ENCODE data around the gene ENDOG. TPM values are rescaled to one million over a fixed set of nuclear protein-coding genes. Genes with fewer than 3 reads are reported as not detected.

ENDOG gene
- total RNA-seq, 3 donors from 2014 or later = 25.6 to 39.7 (median 25.8) TPM

- peaks cover 3 to 8% of the 10 kb centered on the region in 2 donors for H3K4me1 ChIP-seq
- no peak for DNase-seq (ENCODE audit: low spot score in 2 of 2)
- H3K27ac ChIP-seq = peak overlapping the region; percentile 62 to 83
- intact Hi-C loops (cut with DNase I; ENCODE audit: low total_unique reads) = no loop called here
- H3K9me3 ChIP-seq = no peaks in the 10 kb centered on the region
- TF ChIP-seq, protein P1, sequence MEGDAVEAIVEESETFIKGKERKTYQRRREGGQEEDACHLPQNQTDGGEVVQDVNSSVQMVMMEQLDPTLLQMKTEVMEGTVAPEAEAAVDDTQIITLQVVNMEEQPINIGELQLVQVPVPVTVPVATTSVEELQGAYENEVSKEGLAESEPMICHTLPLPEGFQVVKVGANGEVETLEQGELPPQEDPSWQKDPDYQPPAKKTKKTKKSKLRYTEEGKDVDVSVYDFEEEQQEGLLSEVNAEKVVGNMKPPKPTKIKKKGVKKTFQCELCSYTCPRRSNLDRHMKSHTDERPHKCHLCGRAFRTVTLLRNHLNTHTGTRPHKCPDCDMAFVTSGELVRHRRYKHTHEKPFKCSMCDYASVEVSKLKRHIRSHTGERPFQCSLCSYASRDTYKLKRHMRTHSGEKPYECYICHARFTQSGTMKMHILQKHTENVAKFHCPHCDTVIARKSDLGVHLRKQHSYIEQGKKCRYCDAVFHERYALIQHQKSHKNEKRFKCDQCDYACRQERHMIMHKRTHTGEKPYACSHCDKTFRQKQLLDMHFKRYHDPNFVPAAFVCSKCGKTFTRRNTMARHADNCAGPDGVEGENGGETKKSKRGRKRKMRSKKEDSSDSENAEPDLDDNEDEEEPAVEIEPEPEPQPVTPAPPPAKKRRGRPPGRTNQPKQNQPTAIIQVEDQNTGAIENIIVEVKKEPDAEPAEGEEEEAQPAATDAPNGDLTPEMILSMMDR (IDR thresholded peaks at IDR 0.05) = no peak
- TF ChIP-seq POLR2A (IDR thresholded peaks at IDR 0.05) = no peak
- TF ChIP-seq POLR2AphosphoS5 (IDR thresholded peaks at IDR 0.05) = no peak
- no peaks in the 10 kb centered on the region for H3K36me3 ChIP-seq
- H3K27me3 ChIP-seq = no peaks in the 10 kb centered on the region
- H3K4me3 ChIP-seq = peak overlapping the region; percentile 69 to 88 (median 73)
Measured at GRCh38 chr9:128828719-128829452, 10.6 kb downstream of the ENDOG start.

GRCh38 chr9:128829477-128830251 lies 11.4 kb downstream of the ENDOG start, which contains the start of gene SPOUT1:
TSS of gene SPOUT1 (minus strand) at chr9:128829794. CDS start at chr9:128829780, 14 bp downstream.
- DNase-seq (ENCODE audit: low spot score in 2 of 2) = peak; percentile 91 to 93
- TF ChIP-seq POLR2A (IDR thresholded peaks at IDR 0.05) (no peak), POLR2AphosphoS5 (IDR thresholded peaks at IDR 0.05) (peak; percentile 46 to 84 (median 72))
- intact Hi-C loops (cut with DNase I; ENCODE audit: low total_unique reads) = no loop called here
- Histone ChIP-seq H3K9me3 (no peaks in the 10 kb centered on the region), H3K27me3 (no peaks in the 10 kb centered on the region), H3K27ac (peak within 1 kb of the TSS; percentile 62 to 83), H3K36me3 (no peaks in the 10 kb centered on the region), H3K4me3 (peak within 1 kb of the TSS; percentile 69 to 88 (median 73)), H3K4me1 (peaks cover 3 to 8% of the 10 kb centered on the region in 2 donors)

DNA sequence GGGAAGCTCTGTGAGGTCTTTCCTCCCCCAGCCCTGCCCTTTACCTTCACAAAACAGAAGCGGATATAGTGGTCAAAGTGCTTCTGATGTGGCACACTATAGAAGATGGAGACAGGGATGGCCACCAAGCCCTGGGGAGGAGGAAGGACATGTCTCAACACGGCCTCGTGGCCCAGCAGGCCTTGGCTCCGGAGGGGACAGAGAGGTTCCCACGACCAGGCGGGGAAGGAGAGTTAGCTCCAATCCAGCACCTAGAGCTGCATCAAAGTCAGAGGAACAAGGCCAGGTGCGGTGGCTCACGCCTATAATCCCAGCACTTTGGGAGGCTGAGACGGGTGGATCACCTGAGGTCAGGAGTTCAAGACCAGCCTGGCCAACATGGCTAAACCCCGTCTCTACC lies 15.4 kb downstream of the ENDOG start:
- intact Hi-C loops (cut with DNase I; ENCODE audit: low total_unique reads) = no loop called here
- no peak for TF ChIP-seq POLR2A (IDR thresholded peaks at IDR 0.05)
- TF ChIP-seq, protein P1 (IDR thresholded peaks at IDR 0.05) = no peak
- TF ChIP-seq POLR2AphosphoS5 (IDR thresholded peaks at IDR 0.05) = no peak
- Histone ChIP-seq H3K27ac (no peak overlapping the region), H3K36me3 (no peaks in the 10 kb centered on the region), H3K9me3 (no peaks in the 10 kb centered on the region), H3K4me3 (no peak overlapping the region), H3K4me1 (peaks cover 1 to 4% of the 10 kb centered on the region in 2 donors), H3K27me3 (no peaks in the 10 kb centered on the region)
- no peak for DNase-seq (ENCODE audit: low spot score in 2 of 2)

- Histone ChIP-seq H3K36me3 (no peaks in the 10 kb centered on the region), H3K27me3 (no peaks in the 10 kb centered on the region), H3K9me3 (no peaks in the 10 kb centered on the region), H3K27ac (no peak overlapping the region), H3K4me3 (no peak overlapping the region), H3K4me1 (no peaks in the 10 kb centered on the region)
- no peak for DNase-seq (ENCODE audit: low spot score in 2 of 2)
- intact Hi-C loops (cut with DNase I; ENCODE audit: low total_unique reads) = no loop called here
- TF ChIP-seq POLR2AphosphoS5 (IDR thresholded peaks at IDR 0.05) (no peak), POLR2A (IDR thresholded peaks at IDR 0.05) (no peak)
Measured at GRCh38 chr9:128835246-128836210, 17.2 kb downstream of the ENDOG start.

GRCh38 chr9:128836509-128837145 lies 18.3 kb downstream of the ENDOG start:
- Histone ChIP-seq H3K27ac (no peak overlapping the region), H3K9me3 (no peaks in the 10 kb centered on the region), H3K27me3 (no peaks in the 10 kb centered on the region), H3K4me1 (no peaks in the 10 kb centered on the region), H3K4me3 (no peak overlapping the region), H3K36me3 (no peaks in the 10 kb centered on the region)
- TF ChIP-seq, protein P1 (IDR thresholded peaks at IDR 0.05) = no peak
- TF ChIP-seq POLR2A (IDR thresholded peaks at IDR 0.05) (no peak), POLR2AphosphoS5 (IDR thresholded peaks at IDR 0.05) (no peak)
- no peak for DNase-seq (ENCODE audit: low spot score in 2 of 2)
- intact Hi-C loops (cut with DNase I; ENCODE audit: low total_unique reads) = no loop called here

Measured in breast epithelium (tissue), 4 donors.